Measurements from ENCODE around the gene CD5L. TPM values are rescaled to one million over a fixed set of nuclear protein-coding genes. Genes with fewer than 3 reads are reported as not detected.

CD5L gene
- total RNA-seq, 1 donor from 2014 or later = not detected

DNA sequence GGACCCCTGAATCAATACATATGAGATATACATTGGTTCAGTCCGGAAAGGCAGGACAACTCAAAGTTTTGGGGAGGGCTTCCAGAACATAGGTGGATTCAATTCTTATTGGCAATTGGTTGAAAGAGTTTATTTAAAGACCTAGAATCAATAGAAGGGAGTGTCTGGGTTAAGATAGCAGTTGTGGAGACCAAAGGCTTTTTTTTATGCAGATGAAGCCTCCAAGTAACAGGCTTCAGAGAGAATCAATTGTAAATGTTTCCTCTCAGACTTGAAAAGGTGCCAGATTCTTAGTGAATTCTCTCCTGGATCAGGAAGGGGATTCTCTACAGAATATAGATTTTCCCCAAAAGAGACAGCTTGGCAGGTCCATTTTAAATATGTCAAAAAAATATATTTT lies 27.0 kb upstream of the CD5L start:
- Mint-ChIP-seq H3K27me3 (peaks cover 6% of the 10 kb centered on the region), H3K9me3 (ENCODE audit: low read depth) (peaks cover 3% of the 10 kb centered on the region), H3K4me3 (ENCODE audit: low read depth) (no peak overlapping the region), H3K36me3 (ENCODE audit: insufficient read depth) (no peaks in the 10 kb centered on the region), H3K4me1 (ENCODE audit: low read depth) (no peaks in the 10 kb centered on the region), H3K27ac (no peak overlapping the region)
- DNase-seq (ENCODE audit: low spot score, unreplicated experiment) = no peak
- no peak for TF ChIP-seq CTCF (IDR thresholded peaks at IDR 0.05; ENCODE audit: unreplicated experiment)

GRCh38 chr1:157862114-157863070 lies 20.8 kb upstream of the CD5L start:
- no peaks in the 10 kb centered on the region for H3K9me3 Mint-ChIP-seq (ENCODE audit: low read depth)
- no peak overlapping the region for H3K4me3 Mint-ChIP-seq (ENCODE audit: low read depth)
- no peak overlapping the region for H3K27ac Mint-ChIP-seq
- no peak for DNase-seq (ENCODE audit: low spot score, unreplicated experiment)
- H3K27me3 Mint-ChIP-seq = no peaks in the 10 kb centered on the region
- H3K36me3 Mint-ChIP-seq (ENCODE audit: insufficient read depth) = no peaks in the 10 kb centered on the region
- TF ChIP-seq CTCF (IDR thresholded peaks at IDR 0.05; ENCODE audit: unreplicated experiment) = no peak
- no peaks in the 10 kb centered on the region for H3K4me1 Mint-ChIP-seq (ENCODE audit: low read depth)

DNA sequence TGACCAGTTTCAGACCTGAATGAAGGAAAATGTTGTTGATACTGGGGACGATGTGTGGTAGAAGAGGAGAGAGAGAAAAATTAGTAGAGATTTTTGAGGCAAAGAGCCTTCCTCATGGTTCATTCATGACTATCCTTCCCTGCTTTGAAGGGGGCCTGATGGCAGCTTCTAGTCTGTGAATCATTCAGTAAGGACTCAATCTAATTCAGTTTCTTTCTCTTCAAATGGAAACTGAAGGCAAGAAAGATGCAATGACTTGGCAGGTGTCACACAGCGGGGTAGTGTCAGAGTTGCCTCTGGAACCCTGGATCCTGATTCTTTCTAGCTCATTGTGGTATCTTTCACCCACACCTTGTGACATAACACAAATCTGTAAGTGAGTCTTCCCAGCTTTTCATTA lies 14.9 kb upstream of the CD5L start:
- no peak for TF ChIP-seq CTCF (IDR thresholded peaks at IDR 0.05; ENCODE audit: unreplicated experiment)
- Mint-ChIP-seq H3K27ac (no peak overlapping the region), H3K9me3 (ENCODE audit: low read depth) (no peaks in the 10 kb centered on the region), H3K27me3 (peaks cover 6% of the 10 kb centered on the region), H3K4me1 (ENCODE audit: low read depth) (no peaks in the 10 kb centered on the region), H3K36me3 (ENCODE audit: insufficient read depth) (no peaks in the 10 kb centered on the region), H3K4me3 (ENCODE audit: low read depth) (no peak overlapping the region)
- no peak for DNase-seq (ENCODE audit: low spot score, unreplicated experiment)

DNA sequence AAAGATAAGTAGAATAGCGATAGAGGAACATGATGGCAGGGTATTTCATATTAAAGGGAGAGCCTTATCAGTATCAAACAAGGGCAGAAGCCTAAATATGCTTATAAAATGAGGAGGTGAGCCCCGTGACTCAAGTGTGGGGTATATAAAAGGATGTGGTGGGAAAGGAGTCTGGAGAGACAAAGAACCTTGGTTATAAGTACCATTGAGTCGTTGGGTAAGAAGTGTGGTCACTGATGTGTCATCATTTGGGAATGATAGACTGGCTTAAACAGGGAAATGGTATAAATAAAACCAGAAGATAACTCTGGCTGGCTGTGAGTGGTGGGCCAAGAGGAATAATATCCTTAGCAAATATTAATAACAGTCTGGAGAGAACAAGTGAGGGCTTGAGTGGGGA lies 10.9 kb upstream of the CD5L start:
- no peaks in the 10 kb centered on the region for H3K36me3 Mint-ChIP-seq (ENCODE audit: insufficient read depth)
- peaks cover 6% of the 10 kb centered on the region for H3K27me3 Mint-ChIP-seq

More for the DNA sequence above, 10.9 kb upstream of the CD5L start:
- Mint-ChIP-seq H3K4me1 (ENCODE audit: low read depth) (no peaks in the 10 kb centered on the region), H3K4me3 (ENCODE audit: low read depth) (no peak overlapping the region), H3K9me3 (ENCODE audit: low read depth) (no peaks in the 10 kb centered on the region), H3K27ac (no peak overlapping the region)
- no peak for TF ChIP-seq CTCF (IDR thresholded peaks at IDR 0.05; ENCODE audit: unreplicated experiment)
- DNase-seq (ENCODE audit: low spot score, unreplicated experiment) = no peak

All from progenitor cell of endocrine pancreas (in vitro differentiated cells).